ENCODE results near the gene NOTCH3.
A peak's percentile ranks its signal among the peaks of the same experiment; 100 is the strongest.

NOTCH3 gene

GRCh38 chr19:15156391-15156790 lies 44.4 kb downstream of the NOTCH3 start:
- Histone ChIP-seq H3K56ac (ENCODE audit: low read length) (no peak overlapping the region), H2BK120ac (ENCODE audit: low read depth, low read length) (no peak overlapping the region), H3K27me3 (ENCODE audit: insufficient read depth, low read length, poor library complexity) (no peaks in the 10 kb centered on the region), H2BK15ac (replicated peaks; ENCODE audit: low read depth) (no peak overlapping the region), H3K79me2 (ENCODE audit: control insufficient read depth, insufficient read depth, low read length) (no peaks in the 10 kb centered on the region), H4K8ac (ENCODE audit: low read depth, low read length) (no peak overlapping the region), H3K18ac (ENCODE audit: low read length) (no peak overlapping the region), H2BK5ac (ENCODE audit: low read length) (no peak overlapping the region), H3K4ac (ENCODE audit: low read depth, low read length) (no peak overlapping the region), H3K23ac (ENCODE audit: low read length) (no peak overlapping the region), H4K5ac (ENCODE audit: low read length) (no peak overlapping the region), H3K27ac (ENCODE audit: low read depth, low read length) (no peak overlapping the region), H3K79me1 (ENCODE audit: low read length) (no peaks in the 10 kb centered on the region), H3K4me3 (ENCODE audit: low read length) (no peak overlapping the region), H3K36me3 (ENCODE audit: control insufficient read depth, insufficient read depth, low read length) (no peaks in the 10 kb centered on the region), H3K4me1 (ENCODE audit: control insufficient read depth, low read depth, low read length) (no peaks in the 10 kb centered on the region), H3K9ac (ENCODE audit: low read length) (no peak overlapping the region), H2AK5ac (ENCODE audit: low read length) (no peak overlapping the region), H3K4me2 (ENCODE audit: low read length) (no peak overlapping the region)
- WGBS (ENCODE audit: extremely low coverage, insufficient coverage, low lambda C conversion rate): 100% methylated on average over 2 of the region's 4 CpGs
- no peak for DNase-seq

- Histone ChIP-seq H2AK5ac (ENCODE audit: low read length) (no peak overlapping the region), H3K9ac (ENCODE audit: low read length) (no peak overlapping the region), H3K79me2 (ENCODE audit: control insufficient read depth, insufficient read depth, low read length) (no peaks in the 10 kb centered on the region), H2BK15ac (replicated peaks; ENCODE audit: low read depth) (no peak overlapping the region), H3K23ac (ENCODE audit: low read length) (no peak overlapping the region), H3K79me1 (ENCODE audit: low read length) (no peaks in the 10 kb centered on the region), H3K4me2 (ENCODE audit: low read length) (no peak overlapping the region), H3K4me1 (ENCODE audit: control insufficient read depth, low read depth, low read length) (no peaks in the 10 kb centered on the region), H2BK5ac (ENCODE audit: low read length) (no peak overlapping the region), H2BK120ac (ENCODE audit: low read depth, low read length) (no peak overlapping the region), H3K56ac (ENCODE audit: low read length) (no peak overlapping the region), H4K8ac (ENCODE audit: low read depth, low read length) (no peak overlapping the region), H3K36me3 (ENCODE audit: control insufficient read depth, insufficient read depth, low read length) (no peaks in the 10 kb centered on the region), H3K27ac (ENCODE audit: low read depth, low read length) (no peak overlapping the region), H3K27me3 (ENCODE audit: insufficient read depth, low read length, poor library complexity) (no peaks in the 10 kb centered on the region), H3K4me3 (ENCODE audit: low read length) (no peak overlapping the region), H3K18ac (ENCODE audit: low read length) (no peak overlapping the region), H3K4ac (ENCODE audit: low read depth, low read length) (no peak overlapping the region), H4K5ac (ENCODE audit: low read length) (no peak overlapping the region)
- peak; percentile 44 for DNase-seq
- WGBS (ENCODE audit: extremely low coverage, insufficient coverage, low lambda C conversion rate): no CpG with 5 or more reads among the region's 5 CpGs
These were observed 45.5 kb downstream of the NOTCH3 start for GRCh38 chr19:15155296-15155695.

GRCh38 chr19:15154002-15154612 lies 46.7 kb downstream of the NOTCH3 start:
- H3K4me3 ChIP-seq (ENCODE audit: low read length): no peak overlapping the region
- H3K79me1 ChIP-seq (ENCODE audit: low read length): no peaks in the 10 kb centered on the region
- no peak overlapping the region for H3K4me2 ChIP-seq (ENCODE audit: low read length)
- no peak overlapping the region for H3K18ac ChIP-seq (ENCODE audit: low read length)
- H3K27ac ChIP-seq (ENCODE audit: low read depth, low read length): no peak overlapping the region
- peak; percentile 78 for DNase-seq
- no peaks in the 10 kb centered on the region for H3K4me1 ChIP-seq (ENCODE audit: control insufficient read depth, low read depth, low read length)
- no peak overlapping the region for H2BK120ac ChIP-seq (ENCODE audit: low read depth, low read length)
- H2BK15ac ChIP-seq (replicated peaks; ENCODE audit: low read depth): no peak overlapping the region
- H4K8ac ChIP-seq (ENCODE audit: low read depth, low read length): no peak overlapping the region
- H3K4ac ChIP-seq (ENCODE audit: low read depth, low read length): no peak overlapping the region
- no peaks in the 10 kb centered on the region for H3K36me3 ChIP-seq (ENCODE audit: control insufficient read depth, insufficient read depth, low read length)
- H3K9ac ChIP-seq (ENCODE audit: low read length): no peak overlapping the region
- WGBS (ENCODE audit: extremely low coverage, insufficient coverage, low lambda C conversion rate): no CpG with 5 or more reads among the region's 3 CpGs
- H4K5ac ChIP-seq (ENCODE audit: low read length): no peak overlapping the region
- H2AK5ac ChIP-seq (ENCODE audit: low read length): no peak overlapping the region
- H3K56ac ChIP-seq (ENCODE audit: low read length): no peak overlapping the region
- no peaks in the 10 kb centered on the region for H3K79me2 ChIP-seq (ENCODE audit: control insufficient read depth, insufficient read depth, low read length)
- no peaks in the 10 kb centered on the region for H3K27me3 ChIP-seq (ENCODE audit: insufficient read depth, low read length, poor library complexity)
- H3K23ac ChIP-seq (ENCODE audit: low read length): no peak overlapping the region
- no peak overlapping the region for H2BK5ac ChIP-seq (ENCODE audit: low read length)

- H3K27me3 ChIP-seq (ENCODE audit: insufficient read depth, low read length, poor library complexity): no peaks in the 10 kb centered on the region
- H2BK15ac ChIP-seq (replicated peaks; ENCODE audit: low read depth): no peak overlapping the region
- no peaks in the 10 kb centered on the region for H3K79me1 ChIP-seq (ENCODE audit: low read length)
- H3K4me2 ChIP-seq (ENCODE audit: low read length): no peak overlapping the region
- H3K4ac ChIP-seq (ENCODE audit: low read depth, low read length): no peak overlapping the region
- H3K56ac ChIP-seq (ENCODE audit: low read length): no peak overlapping the region
- H2BK120ac ChIP-seq (ENCODE audit: low read depth, low read length): no peak overlapping the region
- no peak for DNase-seq
- H3K4me3 ChIP-seq (ENCODE audit: low read length): no peak overlapping the region
- H3K4me1 ChIP-seq (ENCODE audit: control insufficient read depth, low read depth, low read length): no peaks in the 10 kb centered on the region
- H4K8ac ChIP-seq (ENCODE audit: low read depth, low read length): no peak overlapping the region
- no peaks in the 10 kb centered on the region for H3K36me3 ChIP-seq (ENCODE audit: control insufficient read depth, insufficient read depth, low read length)
- H2AK5ac ChIP-seq (ENCODE audit: low read length): no peak overlapping the region
- H3K18ac ChIP-seq (ENCODE audit: low read length): no peak overlapping the region
- H2BK5ac ChIP-seq (ENCODE audit: low read length): no peak overlapping the region
- no peak overlapping the region for H3K27ac ChIP-seq (ENCODE audit: low read depth, low read length)
- no peaks in the 10 kb centered on the region for H3K79me2 ChIP-seq (ENCODE audit: control insufficient read depth, insufficient read depth, low read length)
- H3K23ac ChIP-seq (ENCODE audit: low read length): no peak overlapping the region
- no peak overlapping the region for H4K5ac ChIP-seq (ENCODE audit: low read length)
- no peak overlapping the region for H3K9ac ChIP-seq (ENCODE audit: low read length)
- WGBS (ENCODE audit: extremely low coverage, insufficient coverage, low lambda C conversion rate): no CpG with 5 or more reads among the region's 5 CpGs
These were observed 51.1 kb downstream of the NOTCH3 start for GRCh38 chr19:15149737-15150136.

GRCh38 chr19:15147090-15147489 lies 53.7 kb downstream of the NOTCH3 start:
- Histone ChIP-seq H3K23ac (ENCODE audit: low read length) (no peak overlapping the region), H2AK5ac (ENCODE audit: low read length) (no peak overlapping the region), H3K4me3 (ENCODE audit: low read length) (no peak overlapping the region), H3K27me3 (ENCODE audit: insufficient read depth, low read length, poor library complexity) (no peaks in the 10 kb centered on the region), H3K36me3 (ENCODE audit: control insufficient read depth, insufficient read depth, low read length) (no peaks in the 10 kb centered on the region), H3K9ac (ENCODE audit: low read length) (no peak overlapping the region), H3K56ac (ENCODE audit: low read length) (no peak overlapping the region), H2BK5ac (ENCODE audit: low read length) (no peak overlapping the region), H2BK15ac (replicated peaks; ENCODE audit: low read depth) (no peak overlapping the region), H3K18ac (ENCODE audit: low read length) (no peak overlapping the region), H4K8ac (ENCODE audit: low read depth, low read length) (no peak overlapping the region), H2BK120ac (ENCODE audit: low read depth, low read length) (no peak overlapping the region), H3K79me2 (ENCODE audit: control insufficient read depth, insufficient read depth, low read length) (no peaks in the 10 kb centered on the region), H4K5ac (ENCODE audit: low read length) (no peak overlapping the region), H3K79me1 (ENCODE audit: low read length) (no peaks in the 10 kb centered on the region), H3K4ac (ENCODE audit: low read depth, low read length) (no peak overlapping the region), H3K4me2 (ENCODE audit: low read length) (no peak overlapping the region), H3K27ac (ENCODE audit: low read depth, low read length) (no peak overlapping the region), H3K4me1 (ENCODE audit: control insufficient read depth, low read depth, low read length) (no peaks in the 10 kb centered on the region)
- whole genome bisulfite sequencing (ENCODE audit: extremely low coverage, insufficient coverage, low lambda C conversion rate): no CpG with 5 or more reads among the region's 1 CpG
- no peak for DNase-seq

- Histone ChIP-seq H3K56ac (ENCODE audit: low read length) (no peak overlapping the region), H3K79me1 (ENCODE audit: low read length) (no peaks in the 10 kb centered on the region), H3K23ac (ENCODE audit: low read length) (no peak overlapping the region), H3K4me3 (ENCODE audit: low read length) (no peak overlapping the region), H3K4me2 (ENCODE audit: low read length) (no peak overlapping the region), H3K36me3 (ENCODE audit: control insufficient read depth, insufficient read depth, low read length) (no peaks in the 10 kb centered on the region), H2BK120ac (ENCODE audit: low read depth, low read length) (no peak overlapping the region), H2AK5ac (ENCODE audit: low read length) (no peak overlapping the region), H4K8ac (ENCODE audit: low read depth, low read length) (no peak overlapping the region), H3K27ac (ENCODE audit: low read depth, low read length) (no peak overlapping the region), H4K5ac (ENCODE audit: low read length) (no peak overlapping the region), H2BK15ac (replicated peaks; ENCODE audit: low read depth) (no peak overlapping the region), H3K18ac (ENCODE audit: low read length) (no peak overlapping the region), H3K4me1 (ENCODE audit: control insufficient read depth, low read depth, low read length) (no peaks in the 10 kb centered on the region), H3K9ac (ENCODE audit: low read length) (no peak overlapping the region), H2BK5ac (ENCODE audit: low read length) (no peak overlapping the region), H3K27me3 (ENCODE audit: insufficient read depth, low read length, poor library complexity) (no peaks in the 10 kb centered on the region), H3K79me2 (ENCODE audit: control insufficient read depth, insufficient read depth, low read length) (no peaks in the 10 kb centered on the region), H3K4ac (ENCODE audit: low read depth, low read length) (no peak overlapping the region)
- no CpG with 5 or more reads among the region's 1 CpG for WGBS (ENCODE audit: extremely low coverage, insufficient coverage, low lambda C conversion rate)
- DNase-seq: no peak
These were observed 56.6 kb downstream of the NOTCH3 start for GRCh38 chr19:15144046-15144646.

All from mesendoderm (in vitro differentiated cells).